Measurements from ENCODE around the gene GPX6. TPM values are rescaled to one million over a fixed set of nuclear protein-coding genes. Genes with fewer than 3 reads are reported as not detected.

Gene GPX6
- total and polyA plus RNA-seq, 4 donors, result not detected

DNA sequence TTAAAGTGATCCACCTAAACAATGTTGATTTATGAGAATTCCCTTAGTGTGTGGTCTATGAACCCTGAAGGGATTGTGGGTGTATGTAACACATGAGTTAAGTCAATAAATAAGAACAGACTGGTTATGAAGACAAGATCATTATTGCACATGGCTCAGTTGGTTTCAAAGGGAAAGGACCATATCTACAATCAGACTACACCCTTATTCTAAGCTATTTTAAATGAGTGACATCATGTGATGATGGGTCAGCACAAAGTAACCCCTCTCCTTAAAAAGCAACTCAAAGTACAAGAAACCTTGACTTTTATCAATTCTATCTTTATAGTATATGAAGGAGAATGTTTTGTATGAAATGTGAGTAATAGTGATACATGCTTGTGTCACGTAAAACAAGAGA, 57.0 kb downstream of the GPX6 start:
- peaks cover 0 to 14% (median 0%) of the 10 kb centered on the region in 4 donors for H3K27me3 ChIP-seq (ENCODE audit: control insufficient read depth in 4 of 4, insufficient read depth in 4 of 4, low read length in 3 of 4)
- no peaks in the 10 kb centered on the region for H3K4me1 ChIP-seq (ENCODE audit: control insufficient read depth in 4 of 4, insufficient read depth in 4 of 4, low read length in 3 of 4)
- no peak for TF ChIP-seq RXRA (IDR thresholded peaks at IDR 0.05)
- TF ChIP-seq FOXA2 (IDR thresholded peaks at IDR 0.05), result no peak
- no peak for TF ChIP-seq RAD21 (IDR thresholded peaks at IDR 0.05)
- no peak for TF ChIP-seq YY1 (IDR thresholded peaks at IDR 0.05)
- TF ChIP-seq MAX (IDR thresholded peaks at IDR 0.05), result no peak
- TF ChIP-seq SP1 (IDR thresholded peaks at IDR 0.05), result no peak
- no peak for TF ChIP-seq CTCF (IDR thresholded peaks at IDR 0.05; ENCODE audit: low read depth, low read length, missing input control)
- TF ChIP-seq ATF3 (IDR thresholded peaks at IDR 0.05), result no peak
- no peak for TF ChIP-seq JUND (IDR thresholded peaks at IDR 0.05)
- no peak for TF ChIP-seq TAF1 (conservative IDR thresholded peaks at IDR 0.05)
- TF ChIP-seq GABPA (IDR thresholded peaks at IDR 0.05 in 1 of 2, conservative IDR thresholded peaks at IDR 0.05 in 1 of 2), result no peak
- no peak for TF ChIP-seq REST (IDR thresholded peaks at IDR 0.05)
- no peak for TF ChIP-seq EGR1 (IDR thresholded peaks at IDR 0.05; ENCODE audit: low read depth in 2 of 2)
- TF ChIP-seq NR2F2 (IDR thresholded peaks at IDR 0.05), result no peak
- TF ChIP-seq HNF4G (IDR thresholded peaks at IDR 0.05), result no peak
- no peak overlapping the region for H3K4me3 ChIP-seq (ENCODE audit: low read depth in 1 of 3, low read length in 3 of 3)
- no peak for DNase-seq (ENCODE audit: low spot score)
- no peak overlapping the region for H3K9ac ChIP-seq (ENCODE audit: low read depth in 1 of 2, low read length in 2 of 2)
- H3K9me3 ChIP-seq (ENCODE audit: control insufficient read depth in 4 of 4, low read length in 3 of 4), result no peaks in the 10 kb centered on the region
- H3K36me3 ChIP-seq (ENCODE audit: control insufficient read depth in 4 of 4, insufficient read depth in 3 of 4, low read depth in 1 of 4, low read length in 3 of 4), result no peaks in the 10 kb centered on the region
- no peak overlapping the region for H3K27ac ChIP-seq (ENCODE audit: low read depth in 1 of 2, low read length in 2 of 2)
- 79% methylated on average over 1 of the region's 1 CpG for WGBS

Other genes starting within 250 kb of the GPX6 start
- gene ZSCAN26, start 248.7 kb downstream of the GPX6 start, total RNA-seq, result 1 to 10 TPM; 7.9 to 9.7 TPM
- gene ZSCAN26, start 248.7 kb downstream of the GPX6 start, polyA plus RNA-seq, result 1 to 10 TPM; 2.8 to 4.3 TPM
- 1 to 10 TPM; 1.0 to 3.7 TPM for gene PGBD1, start 234.2 kb downstream of the GPX6 start, total RNA-seq
- under 1 TPM; 0.74 to 0.93 TPM for gene PGBD1, start 234.2 kb downstream of the GPX6 start, polyA plus RNA-seq
- 10 to 100 TPM in 1 of 2 donors, 1 to 10 TPM in 1; 3.9 to 10.2 TPM for gene ZSCAN31, start 179.6 kb downstream of the GPX6 start, total RNA-seq
- gene ZSCAN31, start 179.6 kb downstream of the GPX6 start, polyA plus RNA-seq, result 1 to 10 TPM; 3.3 to 3.4 TPM
- gene ZKSCAN3, start 165.8 kb downstream of the GPX6 start, total RNA-seq, result 1 to 10 TPM; 2.8 to 8.8 TPM
- gene ZKSCAN3, start 165.8 kb downstream of the GPX6 start, polyA plus RNA-seq, result 1 to 10 TPM in 1 of 2 donors, under 1 TPM in 1; 0.93 to 1.1 TPM
- 1 to 10 TPM; 3.0 to 3.9 TPM for gene ZSCAN12, start 116.0 kb downstream of the GPX6 start, total RNA-seq
- under 1 TPM; 0.46 to 0.97 TPM for gene ZSCAN12, start 116.0 kb downstream of the GPX6 start, polyA plus RNA-seq
- under 1 TPM; 0.42 to 0.65 TPM for gene ZSCAN23, start 72.3 kb downstream of the GPX6 start, total RNA-seq
- gene ZSCAN23, start 72.3 kb downstream of the GPX6 start, polyA plus RNA-seq, result under 1 TPM in 1 of 2 donors, not detected in 1; 0.06 TPM
- not detected for gene GPX5, start 10.1 kb upstream of the GPX6 start, total RNA-seq
- not detected for gene GPX5, start 10.1 kb upstream of the GPX6 start, polyA plus RNA-seq